Islet of Langerhans (tissue), 1 donor: ENCODE measurements around the gene CCNQ.

ENCODE experiments used
- FAIRE-seq: peaks from one replicate; lab custom pipeline; 2011; peaks lifted over from hg19 to GRCh38; lab: Jason Lieb, UNC

CCNQ gene

GRCh38 chrX:153539171-153539978, 59.6 kb downstream of the CCNQ start:
- no peak for FAIRE-seq

DNA sequence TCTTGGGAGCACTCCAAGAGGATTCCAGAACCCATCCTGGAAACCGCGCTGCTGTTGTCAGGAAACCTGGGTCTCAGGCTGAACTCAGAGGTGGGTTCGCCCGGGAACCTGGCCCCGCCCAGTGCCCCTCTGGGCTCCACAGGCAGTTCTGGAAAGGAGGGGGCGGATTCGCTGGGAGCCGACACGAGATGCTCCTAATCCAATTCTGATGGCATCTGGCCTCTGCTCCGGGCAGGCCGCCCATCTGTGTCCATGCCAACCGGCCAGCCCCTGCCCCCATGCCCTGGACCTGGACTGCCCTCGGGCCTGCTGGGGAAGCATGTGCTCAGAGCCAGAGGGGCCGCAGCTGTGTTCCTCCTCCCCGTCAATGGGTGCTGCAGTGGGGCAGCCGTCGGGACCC, 60.5 kb downstream of the CCNQ start:
- no peak for FAIRE-seq
